IPS DF 6.9 (cell line): ENCODE data around the gene IRF9.
"Not testable (repeated sequence)": the region's sequence is repeated elsewhere in the genome, so short reads cannot be mapped to it uniquely, and the experiment has no call there.

ENCODE experiments used
- DNase-seq: peaks from one replicate; pipeline ENCODE4 v3.0.0-alpha.2; 2013; ENCODE audit warnings: low read depth, low spot score
- H3K27ac ChIP-seq: one replicate; pipeline ENCODE4 v1.5.1; 2013; ENCODE audit warnings: low read length, control low read depth
- H3K27me3 ChIP-seq: 2 replicates; pipeline ENCODE4 v1.6.1; 2013; ENCODE audit warnings: mild to moderate bottlenecking, low read length; ENCODE audit not compliant: control insufficient read depth, insufficient read depth
- H3K36me3 ChIP-seq: 2 replicates; pipeline ENCODE4 v1.6.1; 2013; ENCODE audit warnings: low read length; ENCODE audit not compliant: control insufficient read depth, insufficient read depth
- H3K4me1 ChIP-seq: 2 replicates; pipeline ENCODE4 v1.6.1; 2013; ENCODE audit warnings: low read length; ENCODE audit not compliant: control insufficient read depth, insufficient read depth
- H3K4me3 ChIP-seq: 2 replicates; pipeline ENCODE4 v1.5.1; 2013; ENCODE audit warnings: mild to moderate bottlenecking, low read length
- H3K9me3 ChIP-seq: 2 replicates; pipeline ENCODE4 v1.6.1; 2013; ENCODE audit warnings: low read length, inconsistent platforms; ENCODE audit not compliant: control insufficient read depth, insufficient read depth
- WGBS: extraction: QIAGEN DNeasy Blood & Tissue Kit; methylation state at CpG from one replicate; pipeline ENCODE4 v1.1.7; 2013; ENCODE audit warnings: mixed read lengths, missing lambda C conversion rate; ENCODE audit not compliant: insufficient read length, insufficient coverage; 5-methylcytosine and 5-hydroxymethylcytosine counted together

The IRF9 gene

GRCh38 chr14:24196071-24197055, 35.3 kb downstream of the IRF9 start:
- Histone ChIP-seq H3K27me3 (no peaks in the 10 kb centered on the region), H3K4me1 (no peaks in the 10 kb centered on the region), H3K4me3 (peak overlapping the region; percentile 68; the same call in 1 of the 2 replicates), H3K27ac (no peak overlapping the region), H3K36me3 (no peaks in the 10 kb centered on the region), H3K9me3 (no peaks in the 10 kb centered on the region)
- DNase-seq: no peak
- WGBS: no CpG with 5 or more reads among the region's 33 CpGs

- Histone ChIP-seq H3K9me3 (no peaks in the 10 kb centered on the region), H3K27me3 (no peaks in the 10 kb centered on the region), H3K27ac (no peak overlapping the region), H3K4me3 (no peak overlapping the region), H3K36me3 (no peaks in the 10 kb centered on the region), H3K4me1 (no peaks in the 10 kb centered on the region)
- no CpG with 5 or more reads among the region's 2 CpGs for WGBS
- DNase-seq: no peak
Observed at GRCh38 chr14:24197056-24197450, 36.0 kb downstream of the IRF9 start.

- Histone ChIP-seq H3K36me3 (no peaks in the 10 kb centered on the region), H3K27me3 (no peaks in the 10 kb centered on the region), H3K9me3 (no peaks in the 10 kb centered on the region), H3K27ac (no peak overlapping the region), H3K4me3 (no peak overlapping the region), H3K4me1 (no peaks in the 10 kb centered on the region)
- DNase-seq: no peak
- no CpG with 5 or more reads among the region's 7 CpGs for WGBS
Observed at GRCh38 chr14:24198814-24199524, 37.9 kb downstream of the IRF9 start.

GRCh38 chr14:24202538-24202937, 41.5 kb downstream of the IRF9 start:
- H3K4me3 ChIP-seq, H3K4me1 ChIP-seq, DNase-seq, H3K36me3 ChIP-seq, H3K27ac ChIP-seq, H3K9me3 ChIP-seq, H3K27me3 ChIP-seq: not testable (repeated sequence)
- WGBS: no CpG with 5 or more reads among the region's 8 CpGs

GRCh38 chr14:24203249-24203886, 42.3 kb downstream of the IRF9 start:
- H3K9me3 ChIP-seq, H3K4me1 ChIP-seq, H3K4me3 ChIP-seq, H3K36me3 ChIP-seq, DNase-seq, H3K27me3 ChIP-seq, H3K27ac ChIP-seq: not testable (repeated sequence)
- WGBS: no CpG with 5 or more reads among the region's 16 CpGs

- no peaks in the 10 kb centered on the region for H3K4me1 ChIP-seq
- no peak overlapping the region for H3K27ac ChIP-seq
- 100% methylated on average over 1 of the region's 7 CpGs for WGBS
- H3K9me3 ChIP-seq: no peaks in the 10 kb centered on the region
- DNase-seq: no peak
- H3K27me3 ChIP-seq: no peaks in the 10 kb centered on the region
- no peak overlapping the region for H3K4me3 ChIP-seq
- H3K36me3 ChIP-seq: peaks cover 9% of the 10 kb centered on the region
Observed at GRCh38 chr14:24204163-24205146, 43.4 kb downstream of the IRF9 start.

- Histone ChIP-seq H3K4me3 (no peak overlapping the region), H3K27ac (no peak overlapping the region), H3K4me1 (no peaks in the 10 kb centered on the region), H3K36me3 (peaks cover 14% of the 10 kb centered on the region), H3K27me3 (no peaks in the 10 kb centered on the region), H3K9me3 (no peaks in the 10 kb centered on the region)
- no CpG with 5 or more reads among the region's 11 CpGs for WGBS
- DNase-seq: no peak
Observed at GRCh38 chr14:24206260-24207103, 45.4 kb downstream of the IRF9 start.

- Histone ChIP-seq H3K27ac (no peak overlapping the region), H3K4me1 (no peaks in the 10 kb centered on the region), H3K27me3 (no peaks in the 10 kb centered on the region), H3K9me3 (no peaks in the 10 kb centered on the region), H3K36me3 (peaks cover 14% of the 10 kb centered on the region), H3K4me3 (no peak overlapping the region)
- DNase-seq: no peak
- no CpG with 5 or more reads among the region's 5 CpGs for WGBS
Observed at GRCh38 chr14:24207104-24207551, 46.1 kb downstream of the IRF9 start.

- DNase-seq: no peak
- H3K27me3 ChIP-seq: no peaks in the 10 kb centered on the region
- H3K9me3 ChIP-seq: no peaks in the 10 kb centered on the region
- peaks cover 14% of the 10 kb centered on the region for H3K36me3 ChIP-seq
- H3K4me3 ChIP-seq: no peak overlapping the region
- no peak overlapping the region for H3K27ac ChIP-seq
- no CpG with 5 or more reads among the region's 2 CpGs for WGBS
- H3K4me1 ChIP-seq: no peaks in the 10 kb centered on the region
Observed at GRCh38 chr14:24207625-24208024, 46.6 kb downstream of the IRF9 start.
